HG03432 (cell line): ENCODE data around the gene FGR.

Experiments used
- ATAC-seq: cut with Tn5 transposase; IDR thresholded peaks from one replicate; pipeline ENCODE4 v1.9.1; 2021; ENCODE audit warnings: mild to moderate bottlenecking, moderate library complexity; ENCODE audit not compliant: unreplicated experiment

The FGR gene

DNA sequence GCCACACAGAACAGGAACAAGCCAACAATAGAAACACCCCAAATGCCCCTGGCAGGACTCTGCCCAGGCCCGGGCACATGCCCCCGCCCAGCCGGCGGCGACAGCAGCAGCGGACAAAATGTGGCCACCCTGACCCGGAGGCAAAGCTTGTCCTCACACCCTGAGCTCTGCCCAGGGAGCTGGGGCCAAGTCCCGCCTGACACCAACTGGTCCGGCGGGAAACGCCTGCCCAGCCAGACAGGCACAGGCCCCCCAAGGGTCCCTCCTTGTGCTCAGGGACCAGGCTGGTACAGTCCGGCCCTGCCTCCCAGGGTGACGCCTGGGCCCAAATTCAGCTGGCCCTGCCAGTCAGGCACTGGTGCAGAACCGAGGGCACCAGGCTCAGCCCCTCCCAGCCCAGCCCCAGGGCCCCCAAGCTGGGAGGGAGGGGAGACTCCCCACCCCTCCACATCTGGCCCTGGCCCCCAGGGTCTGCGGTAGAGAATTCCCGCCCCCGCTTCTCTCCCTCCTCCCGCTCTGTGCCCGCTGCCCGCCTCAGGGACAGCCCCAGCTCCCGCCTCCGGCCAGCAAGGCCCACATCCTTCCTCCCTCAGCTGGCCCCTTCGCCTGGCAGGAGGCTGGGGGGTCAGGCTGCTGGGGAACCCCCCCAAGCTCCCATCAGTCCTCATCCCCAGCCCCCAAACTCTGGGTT, 33.1 kb downstream of the FGR start:
- ATAC-seq, result no peak

DNA sequence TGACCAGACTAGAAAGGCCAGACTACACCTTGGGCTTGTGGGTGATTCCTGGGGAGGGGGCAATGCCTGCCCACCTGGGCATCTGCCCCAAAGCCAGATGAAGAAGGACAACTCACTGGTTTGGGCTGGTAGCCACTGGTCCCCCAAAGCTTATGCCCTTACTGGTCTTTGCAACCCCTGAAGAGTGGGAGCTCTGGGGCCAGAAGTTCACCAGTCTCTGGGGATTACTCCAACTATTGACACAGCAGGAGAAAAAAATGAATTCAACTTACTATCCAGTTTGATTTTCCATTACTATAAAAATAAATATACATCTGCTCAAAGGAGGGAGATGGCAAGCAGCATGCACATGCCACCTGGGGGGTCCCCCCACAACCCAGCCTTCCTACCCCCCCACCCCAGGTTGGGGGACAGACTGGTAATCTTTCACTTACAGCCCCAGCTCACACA, 33.6 kb downstream of the FGR start:
- ATAC-seq, result no peak

DNA sequence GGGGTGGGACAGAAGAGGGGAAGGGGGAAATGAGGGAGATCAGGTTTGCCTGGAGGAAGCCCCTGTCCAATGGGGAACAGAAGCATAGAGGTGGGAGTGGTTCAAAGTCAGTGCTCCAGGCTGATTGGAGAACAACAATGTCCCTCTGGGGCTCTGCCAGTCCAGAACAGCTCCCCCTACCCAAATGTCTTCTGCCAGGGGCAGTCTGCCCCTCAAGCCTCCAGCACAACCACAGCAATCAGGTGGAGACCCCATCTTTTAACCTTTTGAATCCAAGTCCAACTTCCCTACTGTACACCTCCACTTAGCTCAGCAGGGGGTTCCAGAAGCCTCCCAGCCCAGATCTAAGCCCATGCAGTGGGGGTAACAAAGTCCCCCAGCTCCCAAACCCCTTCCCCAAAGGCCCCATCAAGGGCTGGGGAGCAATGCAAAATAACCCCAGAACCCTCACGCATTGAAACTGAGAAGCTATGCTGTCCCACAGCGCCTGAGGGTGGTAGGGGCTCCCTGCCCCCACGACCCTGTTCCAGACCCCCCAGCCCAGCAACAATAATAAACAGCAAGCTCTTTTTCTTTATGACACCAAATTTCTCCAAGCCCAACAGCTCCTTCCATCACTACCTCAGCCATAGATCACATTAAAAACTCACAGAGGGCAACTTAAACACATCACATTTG, 34.3 kb downstream of the FGR start:
- ATAC-seq, result no peak

DNA sequence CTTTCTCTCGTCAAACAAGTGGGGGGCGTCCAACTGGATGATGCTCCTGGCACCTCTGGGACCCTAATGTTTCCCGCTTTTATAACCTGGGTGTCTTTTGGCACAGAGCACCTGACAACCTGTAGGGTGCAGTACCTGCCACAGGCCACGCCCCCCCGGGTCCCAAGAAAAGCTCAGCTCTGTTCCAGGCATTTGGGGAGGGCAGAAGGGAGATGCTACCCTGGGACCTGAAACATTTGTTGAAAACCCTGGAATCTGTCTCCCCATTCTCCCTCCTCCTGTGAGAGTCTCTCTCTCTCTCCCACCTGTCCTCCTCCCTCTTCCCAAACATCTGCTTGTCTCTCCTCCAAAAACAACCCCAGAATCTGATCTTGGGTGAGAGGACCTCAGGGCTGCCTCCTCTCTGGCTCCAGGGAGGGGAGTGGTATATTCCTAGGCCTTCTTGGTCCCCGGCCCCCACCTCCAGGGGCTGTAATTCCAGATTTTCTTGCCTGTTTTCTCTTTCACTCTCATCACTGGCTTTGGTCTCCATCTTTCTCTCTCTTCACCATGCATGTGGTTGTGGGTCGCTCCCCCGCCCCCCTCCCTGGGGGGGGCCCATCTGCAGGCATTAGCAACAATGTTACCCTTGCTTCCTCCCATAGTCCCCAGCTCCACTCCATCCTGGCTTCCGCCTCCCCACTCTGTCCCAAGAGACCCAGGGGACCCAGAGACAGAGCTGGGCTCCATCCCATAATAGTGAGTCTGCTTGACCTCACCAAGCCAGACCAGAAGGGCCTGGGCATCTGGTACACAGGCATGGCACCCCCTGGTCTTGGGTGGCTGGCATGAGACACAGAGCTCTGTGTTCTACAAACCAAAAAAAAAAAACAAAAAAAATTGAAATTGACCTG, 35.1 kb downstream of the FGR start:
- no peak for ATAC-seq

DNA sequence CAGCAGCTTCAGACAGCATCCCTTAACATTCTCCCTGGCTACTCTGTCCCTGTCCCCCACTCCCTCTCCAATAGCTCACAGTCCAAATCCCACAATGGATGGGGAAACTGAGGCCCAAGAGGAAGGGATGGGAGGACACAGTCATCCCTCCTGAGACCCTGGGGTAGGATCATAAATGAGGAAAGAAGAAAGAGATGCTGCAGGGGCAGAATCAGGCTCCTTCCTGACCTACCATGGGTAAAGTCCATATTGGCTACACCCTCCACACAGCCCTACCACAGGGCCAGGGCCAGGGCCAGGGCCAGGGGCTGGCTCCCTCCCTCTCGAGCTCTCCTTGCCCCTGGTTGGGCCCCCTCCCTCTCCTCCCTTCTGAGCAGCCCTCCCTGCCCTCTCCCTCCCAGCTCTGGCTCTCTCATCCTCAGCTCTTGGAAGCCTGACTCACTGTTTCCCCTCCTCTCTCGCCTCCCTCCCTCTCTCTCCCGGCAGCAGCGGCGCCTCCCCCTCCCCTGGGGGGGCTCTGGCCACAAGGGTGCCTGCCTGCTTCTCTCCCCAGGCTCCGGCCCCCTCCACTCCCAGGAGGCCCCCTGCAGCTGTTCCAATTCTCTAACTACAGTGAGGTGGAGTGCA, 36.0 kb downstream of the FGR start:
- ATAC-seq, result no peak

DNA sequence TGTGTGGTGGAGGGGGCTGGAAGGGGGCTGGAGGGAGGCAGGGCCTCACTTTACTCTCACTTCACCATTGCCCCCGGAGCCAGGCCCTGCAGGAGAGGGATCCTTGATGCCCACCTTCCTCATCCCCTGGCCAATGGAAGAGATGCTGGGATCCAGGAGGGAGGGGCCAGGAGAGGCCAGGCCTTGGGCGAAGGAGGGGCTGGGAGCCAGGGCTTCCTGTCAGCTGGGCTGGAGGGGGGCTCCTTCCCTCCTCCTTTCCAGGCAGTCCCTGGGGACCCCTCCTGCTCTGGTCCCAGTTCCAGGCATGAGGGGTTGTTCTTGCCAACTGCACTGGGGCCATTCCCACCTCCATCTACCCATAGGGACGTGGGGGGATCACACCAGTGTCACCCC, 36.7 kb downstream of the FGR start:
- no peak for ATAC-seq

DNA sequence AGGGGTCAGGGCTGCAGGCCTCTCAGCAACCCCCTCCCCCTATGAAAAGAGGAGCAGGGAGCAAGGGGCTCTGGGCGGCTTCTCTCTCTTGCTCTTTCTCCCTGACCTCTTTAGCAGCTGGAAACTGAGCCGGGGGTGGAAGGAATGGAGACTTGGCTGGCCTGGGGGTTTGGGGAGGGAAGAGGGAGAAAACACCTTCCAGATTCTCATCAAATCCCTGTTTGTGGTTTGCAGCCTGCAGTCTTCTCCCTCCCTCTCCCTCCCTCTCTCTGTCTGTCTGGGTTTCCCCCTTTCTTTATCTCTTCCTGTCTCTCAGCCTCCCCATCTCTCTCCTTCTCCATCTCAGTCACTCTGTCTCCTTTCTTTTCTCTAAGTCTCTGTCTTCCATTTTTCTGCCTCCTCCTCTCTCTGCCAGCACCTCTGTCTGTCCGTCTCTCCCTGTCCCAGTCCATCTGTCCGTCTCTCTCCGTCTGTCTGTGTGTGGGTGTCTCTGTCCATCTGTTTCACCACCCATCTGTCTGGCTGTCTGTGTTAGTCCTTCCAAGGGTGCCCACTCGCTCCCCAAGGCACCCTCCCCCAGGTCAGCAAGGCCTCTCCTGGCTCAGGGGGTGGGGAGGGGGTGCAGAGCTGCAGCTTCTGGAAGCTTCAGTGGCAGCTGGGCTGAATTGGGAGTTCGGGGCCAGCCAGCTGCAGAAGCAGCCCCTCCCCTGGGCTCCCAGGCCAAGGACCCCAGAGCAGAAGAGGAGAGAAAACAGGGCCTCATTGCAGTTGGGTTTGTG, 37.3 kb downstream of the FGR start:
- no peak for ATAC-seq

DNA sequence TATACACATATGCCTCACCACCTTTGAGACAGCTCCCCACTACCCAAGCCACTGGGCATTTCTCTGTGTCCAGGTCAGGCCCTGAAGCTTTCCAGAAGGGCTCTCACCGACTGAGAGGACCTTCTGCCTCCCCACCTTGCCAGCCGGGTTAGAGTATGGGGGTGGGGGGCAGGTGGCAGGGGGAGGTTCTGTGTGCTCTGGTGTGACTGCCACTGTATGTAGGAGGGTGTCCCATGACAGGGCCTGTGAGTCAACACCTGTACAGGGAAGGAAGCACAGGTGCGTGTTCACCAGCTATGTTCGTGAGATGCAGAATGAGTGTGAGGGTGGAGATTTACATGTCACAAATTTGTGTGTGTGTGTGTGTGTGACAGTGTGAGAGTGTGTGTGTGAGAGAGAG, 38.0 kb downstream of the FGR start:
- ATAC-seq, result no peak

DNA sequence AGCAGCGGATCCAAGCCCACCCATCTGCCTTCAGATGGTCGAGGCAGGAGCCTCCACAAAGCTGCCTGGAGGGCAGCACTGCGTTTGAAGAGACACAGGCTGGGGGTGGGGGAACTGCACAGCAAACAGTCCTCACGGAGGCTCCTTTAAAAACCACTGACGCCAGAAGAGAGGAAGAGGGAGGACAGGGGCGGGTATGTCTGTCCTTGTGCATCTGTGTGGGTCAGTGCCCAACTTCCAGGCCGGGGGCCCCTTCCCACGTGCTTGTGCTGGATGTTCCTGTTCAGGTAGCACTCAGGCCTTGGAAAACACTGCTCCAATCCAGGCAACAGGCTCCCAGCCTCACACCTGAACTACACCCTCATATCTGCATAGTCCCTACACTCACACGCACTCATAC, 38.7 kb downstream of the FGR start:
- ATAC-seq, result no peak

DNA sequence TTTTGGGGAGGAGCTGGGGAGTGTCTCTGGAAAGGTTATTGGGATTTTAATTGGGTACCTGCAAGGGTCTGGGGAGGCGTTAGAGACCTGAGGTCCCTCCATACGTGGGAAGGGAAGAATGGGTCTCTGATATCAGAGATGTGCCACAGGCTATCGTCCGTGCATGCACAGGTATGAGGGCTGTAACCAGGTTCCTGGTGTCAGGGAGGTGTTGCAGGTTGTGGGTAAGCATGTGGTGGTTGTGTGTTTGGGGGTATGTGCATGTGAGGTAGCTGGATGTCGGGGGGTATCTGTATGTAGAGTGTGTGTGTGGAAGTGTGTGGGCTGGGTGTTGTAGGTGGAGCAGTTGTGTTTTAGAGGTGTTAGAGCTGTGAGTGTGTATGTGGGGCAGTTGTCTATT, 39.4 kb downstream of the FGR start:
- ATAC-seq, result no peak

DNA sequence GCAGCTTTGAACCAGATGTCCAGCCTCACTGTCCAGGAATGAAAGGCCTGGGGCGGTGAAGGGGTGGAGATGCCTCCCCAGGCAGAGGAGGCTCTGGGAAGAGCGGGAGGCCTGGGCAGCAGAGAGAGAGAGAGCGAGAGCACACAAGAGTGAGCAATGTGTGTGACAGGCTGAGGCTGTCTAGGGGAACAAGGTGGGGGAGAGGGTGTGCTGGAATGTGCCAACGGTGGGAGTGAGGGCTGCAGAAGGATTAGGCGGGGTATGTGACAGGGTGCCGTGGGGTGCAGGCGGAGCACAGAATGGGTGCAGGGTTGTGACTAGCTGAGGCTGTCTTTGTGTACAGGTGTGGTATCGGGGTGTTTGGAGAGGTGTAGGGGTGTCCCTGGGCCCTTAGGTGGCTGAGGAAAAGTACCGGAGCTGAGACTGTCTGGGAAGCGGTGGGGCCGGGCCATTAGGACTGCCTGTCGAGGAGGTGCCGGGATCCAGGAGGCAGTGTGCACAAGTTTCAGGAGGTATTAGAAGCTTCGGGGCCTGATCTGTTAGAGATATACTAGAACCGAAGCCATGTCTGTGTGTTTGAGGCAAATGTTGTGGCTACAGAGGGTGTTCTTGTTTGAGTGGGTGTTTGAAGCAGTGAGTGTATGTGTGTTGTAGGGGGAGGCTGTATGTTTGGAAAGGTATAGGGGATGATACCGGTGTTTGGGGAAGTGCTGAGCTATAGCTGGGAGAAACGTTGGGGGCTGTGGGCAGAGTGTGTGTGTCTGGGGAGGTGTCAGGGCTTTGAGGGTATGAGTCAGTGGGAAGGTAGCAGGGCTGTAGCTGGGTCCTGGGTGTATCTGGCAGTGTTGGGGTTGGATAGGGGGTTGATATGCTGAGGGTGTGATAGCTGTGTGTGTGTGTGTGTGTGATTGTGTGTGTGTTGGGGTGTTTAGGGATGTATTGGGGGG, 40.1 kb downstream of the FGR start:
- no peak for ATAC-seq

DNA sequence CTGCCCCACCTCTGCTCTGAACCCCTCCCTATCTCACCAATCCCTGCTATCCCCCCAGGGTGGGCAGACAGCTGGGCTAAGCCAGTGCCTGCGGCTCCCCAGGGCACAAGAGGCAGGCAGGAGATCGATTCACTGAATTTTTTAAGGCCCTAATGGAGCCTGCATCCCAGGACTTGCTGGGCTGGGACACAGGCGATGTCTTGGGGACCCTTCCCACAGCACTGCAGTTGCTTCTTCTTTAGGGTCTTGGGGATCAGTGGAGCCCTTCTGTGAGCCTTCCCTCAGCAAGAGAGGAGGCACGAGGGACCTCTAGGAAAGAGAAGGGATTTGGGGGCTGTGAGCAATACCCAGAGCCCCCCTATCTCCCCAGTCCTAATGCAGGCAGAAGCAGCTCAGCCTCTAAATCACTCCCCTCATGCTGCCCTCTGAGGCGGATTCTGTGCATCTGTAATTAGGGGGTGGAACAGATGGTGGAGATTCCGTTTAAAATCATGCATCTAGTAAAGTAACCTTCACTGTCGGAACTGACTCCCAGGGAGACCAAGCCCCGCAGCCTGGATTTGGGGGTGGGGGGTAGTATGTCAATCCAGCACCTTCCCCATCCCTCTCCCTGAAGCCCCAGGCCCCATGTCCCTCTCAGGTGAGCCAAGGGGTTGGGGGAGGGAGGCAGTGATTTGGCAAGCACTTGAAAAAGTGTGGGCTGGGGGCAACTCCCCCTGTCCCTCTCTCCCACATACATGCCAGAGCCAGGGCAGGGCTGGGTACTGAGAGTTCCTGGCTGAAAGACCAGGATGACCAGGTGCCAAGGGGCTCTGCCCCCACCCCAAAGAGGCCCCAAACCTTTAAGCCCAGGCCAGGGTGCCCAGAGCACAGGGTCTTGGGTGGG, 41.1 kb downstream of the FGR start:
- ATAC-seq, result no peak

DNA sequence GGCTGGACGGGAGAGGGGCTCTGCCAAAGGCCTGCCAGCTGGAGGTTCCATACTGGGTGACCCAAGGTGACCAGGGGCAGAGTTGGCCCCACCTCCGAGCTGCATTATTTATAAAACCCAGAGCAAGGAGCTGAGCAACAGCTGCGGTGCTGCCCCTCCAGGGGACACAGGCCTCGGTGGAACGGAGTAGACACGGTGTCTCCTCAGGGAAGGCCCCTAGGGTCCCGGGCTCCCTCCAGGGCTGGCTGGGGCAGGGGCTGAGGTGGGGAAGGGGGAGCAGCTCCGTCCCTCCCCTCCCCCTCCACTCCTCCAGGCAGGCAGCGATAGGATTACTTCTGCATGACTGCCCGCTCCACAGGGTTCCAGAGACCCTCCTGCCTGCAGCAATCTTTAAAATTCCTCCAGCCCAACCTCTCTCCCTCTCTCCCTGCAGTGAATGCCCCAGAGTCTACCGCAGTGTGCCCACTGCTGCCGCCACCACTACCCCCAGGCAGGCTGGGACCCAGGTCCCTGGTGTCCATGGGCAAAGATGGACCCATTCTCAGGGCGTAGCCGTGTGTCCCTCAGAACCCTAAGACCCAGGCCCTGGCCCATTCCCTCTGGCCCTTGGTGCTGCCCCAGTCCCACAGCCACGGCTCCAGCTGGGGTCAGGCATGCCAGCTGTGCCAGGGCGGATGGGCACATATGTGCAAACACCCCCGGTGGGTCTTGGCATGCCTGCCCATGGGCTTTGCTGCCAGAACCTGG, 41.9 kb downstream of the FGR start:
- ATAC-seq, result no peak

DNA sequence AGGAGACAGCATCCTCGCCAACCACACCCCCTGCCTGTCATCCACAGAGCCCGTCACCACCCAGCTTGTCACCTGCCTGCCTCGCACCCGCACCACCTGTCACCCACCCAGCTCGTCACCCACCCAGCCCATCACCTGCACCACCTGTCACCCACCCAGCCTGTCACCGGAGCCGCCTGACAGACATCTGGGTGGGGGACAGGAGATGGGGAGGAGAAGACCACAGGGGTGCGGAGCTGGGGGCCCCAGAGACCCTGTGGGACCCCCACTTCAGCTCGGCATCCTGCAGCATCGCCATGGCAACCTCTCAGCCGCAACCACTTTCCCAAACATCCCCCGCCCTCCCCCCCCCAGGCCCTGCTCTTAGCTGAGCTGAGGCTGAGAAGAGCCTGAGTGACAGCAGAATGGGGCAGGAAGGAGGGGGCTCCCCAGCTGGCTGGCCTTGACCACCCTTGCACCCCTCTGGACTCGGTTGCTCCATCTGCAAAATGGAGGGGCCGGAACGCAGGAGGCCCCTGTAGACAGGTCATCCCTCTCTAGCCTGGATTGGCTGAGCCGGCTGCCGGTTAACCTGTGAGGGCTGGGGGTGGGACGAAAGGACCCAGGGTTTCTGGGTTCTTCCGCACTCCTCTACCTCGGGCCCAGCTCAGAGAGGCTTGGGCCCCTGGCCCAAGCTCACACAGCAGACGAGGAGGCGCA, 42.6 kb downstream of the FGR start:
- no peak for ATAC-seq

DNA sequence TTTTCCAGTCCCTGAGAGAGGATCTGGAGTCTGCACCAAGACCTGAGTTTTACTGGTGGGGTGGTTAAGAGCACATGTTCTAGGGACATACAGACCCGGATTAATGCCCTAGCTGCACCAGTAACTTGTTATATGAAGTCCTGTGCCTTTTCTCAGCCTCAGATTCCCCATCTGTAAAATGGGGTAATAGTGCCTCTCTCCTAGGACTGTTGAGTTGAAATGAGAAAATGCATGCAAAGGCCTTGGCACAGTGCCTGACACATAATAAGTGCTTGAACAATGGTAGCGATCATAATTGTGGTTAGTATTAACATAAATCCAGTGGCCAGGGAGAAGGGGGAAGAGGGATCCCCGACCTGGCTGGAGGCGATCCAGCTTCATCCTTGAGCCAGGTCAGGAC, 43.4 kb downstream of the FGR start:
- no peak for ATAC-seq

DNA sequence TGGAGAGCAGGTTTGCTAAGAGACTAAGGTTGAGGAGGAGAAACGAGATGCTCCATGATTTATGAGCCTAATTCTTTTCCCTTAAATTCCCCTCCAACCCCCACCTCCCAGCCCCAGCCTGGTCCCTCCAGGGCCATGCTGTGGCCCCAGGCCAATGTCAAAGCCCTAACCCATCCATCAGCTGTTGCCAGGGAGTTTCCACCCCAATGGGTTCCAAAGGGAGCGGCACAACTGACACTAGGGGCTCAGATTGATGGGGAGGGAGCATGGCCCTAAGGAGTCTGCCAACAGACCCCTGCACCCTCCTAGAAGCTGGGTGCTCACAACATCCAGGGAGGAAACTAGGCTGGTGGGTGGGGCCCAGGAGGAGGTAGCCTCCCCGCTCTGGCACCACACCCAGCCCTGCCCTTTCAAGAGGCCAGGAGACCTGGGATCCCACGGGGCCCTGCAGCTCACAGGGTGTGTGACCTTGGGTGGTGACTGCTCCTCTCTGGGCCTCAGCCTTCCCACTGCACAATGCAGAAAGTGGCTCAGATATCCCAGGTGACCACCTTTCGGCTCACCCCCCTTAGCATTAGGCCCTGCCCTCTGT, 44.0 kb downstream of the FGR start:
- ATAC-seq, result no peak
